Activated CD8-positive, alpha-beta memory T cell treated with anti-CD3 and anti-CD28 coated beads for 1 hour (primary cell): ENCODE measurements around the gene DOCK2.
"Not testable (repeated sequence)": the region's sequence is repeated elsewhere in the genome, so short reads cannot be mapped to it uniquely, and the experiment has no call there.

Experiments used
- DNase-seq, 2 donors: peaks; one replicate each; pipeline ENCODE4 v3.0.0-alpha.2; 2020; ENCODE audit warnings: low read depth in 1 of 2; ENCODE audit errors: extremely low read depth in 1 of 2

The DOCK2 gene

DNA sequence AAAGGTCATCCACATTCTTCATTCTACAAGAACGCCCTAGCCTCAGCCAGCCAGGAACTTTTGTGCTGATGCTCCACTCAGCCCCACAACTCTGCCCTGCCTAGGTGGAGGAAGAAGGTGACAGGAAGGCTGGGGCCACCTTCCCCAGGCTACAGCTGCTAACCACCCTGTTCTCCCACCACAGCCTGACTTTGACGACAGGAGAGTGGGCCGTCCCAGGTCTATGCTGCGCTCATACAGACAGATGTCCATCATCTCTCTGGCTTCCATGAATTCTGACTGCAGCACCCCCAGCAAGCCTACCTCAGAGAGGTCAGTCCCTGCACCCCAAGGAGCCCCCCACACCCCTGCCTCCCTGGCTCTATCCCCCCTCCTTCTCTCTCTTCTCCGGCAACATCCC lies 440.5 kb downstream of the DOCK2 start:
- DNase-seq: no peak

DNA sequence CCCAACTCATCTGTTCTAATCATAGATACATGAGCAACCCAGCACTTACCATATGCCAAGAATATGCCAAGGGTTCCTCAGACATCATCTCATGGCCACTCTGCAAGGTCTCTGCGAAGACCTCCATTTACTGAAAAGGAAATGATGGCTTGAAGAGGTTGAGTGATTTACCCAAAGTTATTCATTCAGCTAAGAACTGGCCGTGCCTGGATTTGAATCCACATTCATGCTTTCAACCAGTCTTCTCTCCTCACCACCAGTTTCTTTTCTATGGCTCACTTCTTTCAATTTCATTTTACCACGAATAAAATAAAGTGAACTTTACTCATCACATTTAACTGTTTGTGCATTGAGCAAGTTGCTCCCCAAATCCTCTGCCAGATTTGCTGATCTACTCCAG lies 441.4 kb downstream of the DOCK2 start:
- no peak for DNase-seq

DNA sequence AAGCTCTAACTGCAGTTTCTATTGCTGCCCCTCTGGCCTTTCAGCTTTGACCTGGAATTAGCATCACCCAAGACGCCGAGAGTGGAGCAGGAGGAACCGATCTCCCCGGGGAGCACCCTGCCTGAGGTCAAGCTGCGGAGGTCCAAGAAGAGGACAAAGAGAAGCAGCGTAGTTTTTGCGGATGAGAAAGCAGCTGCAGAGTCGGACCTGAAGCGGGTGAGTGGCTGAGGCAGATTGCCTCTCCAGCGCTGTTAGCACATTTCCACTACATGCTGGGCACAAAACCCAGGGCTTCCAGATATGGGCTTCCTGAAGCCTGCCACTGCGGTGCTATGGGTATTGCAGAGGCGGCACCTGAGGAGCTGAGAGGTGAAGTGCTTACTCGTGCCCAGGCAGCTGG lies 441.9 kb downstream of the DOCK2 start:
- DNase-seq: no peak

DNA sequence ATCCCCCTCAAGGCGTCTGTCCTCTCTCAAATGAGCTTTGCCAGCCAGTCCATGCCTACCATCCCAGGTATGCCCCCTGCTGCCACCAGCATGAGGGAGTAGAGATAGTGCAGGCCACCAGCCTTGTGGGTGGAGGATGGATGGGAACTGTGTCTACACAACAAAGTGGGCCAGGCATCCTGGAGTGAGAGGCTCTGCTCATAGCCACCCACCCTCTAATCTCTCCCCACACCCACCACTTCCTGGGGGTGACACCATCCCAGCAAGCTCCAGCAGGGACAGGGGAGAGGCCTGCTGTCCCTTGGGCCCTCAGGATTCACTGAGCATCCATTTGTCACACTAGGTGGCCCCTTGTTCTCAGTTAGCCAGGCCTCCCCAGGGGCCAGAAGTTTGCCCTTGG lies 443.1 kb downstream of the DOCK2 start:
- no peak for DNase-seq

DNA sequence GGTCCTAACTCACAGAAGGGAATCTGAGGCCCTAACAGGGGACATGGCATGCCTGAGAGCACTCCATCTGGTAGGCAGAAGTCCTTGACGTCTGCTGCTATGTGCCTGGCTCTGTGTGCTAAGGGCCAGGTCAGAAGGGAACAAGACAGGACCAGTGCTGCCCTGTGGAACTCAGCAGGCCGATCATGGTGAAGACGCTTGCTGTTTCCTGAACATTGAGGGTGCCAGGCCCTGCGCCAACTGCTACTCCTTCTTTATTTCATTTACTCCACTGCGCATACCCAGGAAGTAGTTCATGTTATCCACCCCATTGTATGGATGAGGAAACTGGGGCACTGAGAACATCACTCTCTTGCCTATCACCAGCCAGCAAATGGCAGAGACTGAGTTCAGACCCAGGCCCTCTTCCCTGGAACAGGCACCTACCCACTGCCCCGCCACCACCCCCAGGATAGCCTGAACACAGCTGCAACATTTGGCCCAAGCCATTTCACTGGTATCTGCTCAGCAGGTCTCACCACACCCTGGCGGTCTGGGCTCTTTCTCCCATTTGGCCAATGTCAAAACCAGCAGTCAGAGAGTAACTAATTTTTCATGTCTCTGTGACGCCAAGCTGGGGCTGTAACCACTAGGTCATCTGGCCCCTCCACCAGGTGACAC lies 443.8 kb downstream of the DOCK2 start:
- DNase-seq: no peak

- DNase-seq: no peak
Observed at GRCh38 chr5:170081616-170082015, 444.5 kb downstream of the DOCK2 start.

DNA sequence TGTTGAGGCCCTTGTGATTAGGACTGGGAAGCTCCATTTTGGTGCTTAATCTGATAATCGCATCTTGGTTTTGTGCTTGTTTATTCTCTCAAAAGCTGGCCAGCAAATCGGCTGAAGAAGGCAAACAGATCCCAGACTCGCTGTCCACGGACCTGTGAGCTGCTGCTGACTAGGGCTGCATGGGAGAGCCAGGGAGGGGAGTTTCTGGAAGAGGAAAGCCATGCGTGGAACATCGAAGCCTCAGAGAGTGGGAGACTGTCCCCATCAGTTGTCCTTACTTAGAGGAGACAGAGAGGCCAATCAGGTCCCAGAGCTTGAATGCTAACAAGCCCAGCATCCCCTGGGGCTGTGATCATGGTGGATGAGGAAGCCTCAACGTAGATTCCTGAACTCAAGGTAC lies 445.6 kb downstream of the DOCK2 start:
- no peak for DNase-seq

DNA sequence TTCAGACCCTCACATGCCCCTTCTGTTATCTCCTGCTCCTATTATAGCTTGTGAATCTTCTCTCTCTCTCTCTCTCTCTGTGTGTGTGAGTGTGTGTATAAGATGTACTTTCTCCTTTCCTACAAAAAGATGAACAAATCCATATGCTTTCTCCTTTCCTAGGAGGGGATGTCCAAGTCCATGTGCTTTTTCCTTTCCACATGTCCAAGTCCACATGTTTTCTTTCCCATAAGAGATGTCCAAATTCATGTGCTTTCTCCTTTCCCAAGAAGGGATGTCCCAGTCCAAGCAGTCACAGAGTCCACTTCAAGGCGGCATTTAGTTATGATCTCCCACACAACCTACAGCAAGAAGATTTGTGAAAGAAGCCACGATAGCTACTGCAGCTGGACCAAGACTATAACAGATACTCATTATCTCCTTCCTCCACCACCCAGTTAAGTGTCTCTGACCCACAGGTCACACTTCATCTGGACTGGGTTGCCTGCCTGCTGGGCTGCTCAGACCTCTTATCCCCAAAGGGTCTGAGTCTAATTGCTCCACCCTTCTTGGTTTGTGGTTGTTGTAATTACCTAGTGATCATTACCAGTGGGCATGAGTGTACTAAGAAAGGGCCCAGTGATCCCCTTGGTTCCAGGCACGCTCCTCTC lies 450.2 kb downstream of the DOCK2 start:
- DNase-seq: no peak

- no peak for DNase-seq
Observed at GRCh38 chr5:170092455-170093101, 455.5 kb downstream of the DOCK2 start.

GRCh38 chr5:170094329-170094728 lies 457.3 kb downstream of the DOCK2 start:
- not testable (repeated sequence) for DNase-seq

- no peak for DNase-seq
Observed at GRCh38 chr5:170095646-170096045, 458.6 kb downstream of the DOCK2 start.

DNA sequence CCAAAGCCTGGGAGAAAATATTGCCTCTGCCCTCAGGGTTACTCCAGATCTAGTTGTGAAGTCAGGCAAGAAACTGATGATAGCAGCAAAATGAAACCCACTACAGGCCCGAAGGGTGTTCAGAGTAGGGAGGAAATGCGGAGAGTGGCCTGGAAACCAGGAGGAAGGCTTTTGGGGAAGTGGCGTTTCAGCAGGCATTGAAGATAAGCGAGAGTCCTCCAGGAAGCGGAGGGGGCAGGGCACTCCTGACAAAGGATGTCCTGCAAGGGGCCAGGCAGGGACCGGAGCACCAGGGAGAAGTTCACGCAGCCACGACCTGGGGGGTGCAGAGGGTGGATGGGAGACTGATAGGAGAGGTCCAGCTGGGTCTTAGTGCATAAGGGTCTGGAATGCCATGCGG lies 460.9 kb downstream of the DOCK2 start:
- no peak for DNase-seq

GRCh38 chr5:170100066-170100943 lies 463.2 kb downstream of the DOCK2 start:
- DNase-seq: peak; percentile 38 to 41

- no peak for DNase-seq
Observed at GRCh38 chr5:170103447-170103846, 466.4 kb downstream of the DOCK2 start.

GRCh38 chr5:170104299-170104698 lies 467.2 kb downstream of the DOCK2 start:
- no peak for DNase-seq

- DNase-seq: no peak
Observed at GRCh38 chr5:170104710-170105109, 467.6 kb downstream of the DOCK2 start.

- DNase-seq: no peak
Observed at GRCh38 chr5:170105642-170106611, 468.9 kb downstream of the DOCK2 start, which contains the start of gene FOXI1. Gene FOXI1, plus strand, starts transcription at chr5:170105897. Its CDS starts 61 bp downstream, at chr5:170105958.

GRCh38 chr5:170107674-170108073 lies 470.6 kb downstream of the DOCK2 start:
- no peak for DNase-seq

- no peak for DNase-seq
Observed at GRCh38 chr5:170108266-170108785, 471.3 kb downstream of the DOCK2 start.
